Trophoblast cell (in vitro differentiated cells and primary cell): ENCODE data around the gene CDCA7L.

Source experiments
- DNase-seq, 2 donors: peaks; one replicate each; pipeline ENCODE4 v3.0.0-alpha.2; 2016
- H2AFZ ChIP-seq: 2 replicates; pipeline ENCODE4 v1.6.1; 2013; ENCODE audit warnings: low read length, moderate library complexity, mild to moderate bottlenecking; ENCODE audit not compliant: insufficient read depth, poor library complexity
- H2AK5ac ChIP-seq: 2 replicates; pipeline ENCODE4 v1.6.1; 2013; ENCODE audit warnings: mild to moderate bottlenecking, low read length
- H2BK120ac ChIP-seq: 2 replicates; pipeline ENCODE4 v1.6.1; 2013; ENCODE audit warnings: low read length, mild to moderate bottlenecking, moderate library complexity; ENCODE audit not compliant: insufficient read depth, poor library complexity
- H2BK12ac ChIP-seq: 2 replicates; pipeline ENCODE4 v1.6.1; 2013; ENCODE audit warnings: mild to moderate bottlenecking, low read length, moderate library complexity
- H2BK5ac ChIP-seq: 2 replicates; pipeline ENCODE4 v1.6.1; 2013; ENCODE audit warnings: low read length, low read depth, moderate library complexity, mild to moderate bottlenecking; ENCODE audit not compliant: poor library complexity
- H3K14ac ChIP-seq: 2 replicates; pipeline ENCODE4 v1.6.1; 2013; ENCODE audit warnings: mild to moderate bottlenecking, low read length
- H3K18ac ChIP-seq: 2 replicates; pipeline ENCODE4 v1.6.1; 2013; ENCODE audit warnings: mild to moderate bottlenecking, low read length
- H3K23ac ChIP-seq: 2 replicates; pipeline ENCODE4 v1.6.1; 2013; ENCODE audit warnings: low read length
- H3K27ac ChIP-seq: 2 replicates; pipeline ENCODE4 v1.5.1; 2013; ENCODE audit warnings: low read depth, mild to moderate bottlenecking, inconsistent platforms, low read length, moderate library complexity
- H3K27me3 ChIP-seq: 2 replicates; pipeline ENCODE4 v1.6.1; 2013; ENCODE audit warnings: inconsistent platforms, mild to moderate bottlenecking, low read length, moderate library complexity; ENCODE audit not compliant: insufficient read depth
- H3K36me3 ChIP-seq, 2 experiments: 1 replicate in 1 of 2; 2 replicates in 1 of 2; pipeline ENCODE4 v1.6.1; 2013; ENCODE audit warnings: low read length in 2 of 2, mild to moderate bottlenecking in 2 of 2, moderate library complexity in 1 of 2; ENCODE audit not compliant: insufficient read depth in 2 of 2, control insufficient read depth in 1 of 2
- H3K4ac ChIP-seq: 2 replicates; pipeline ENCODE4 v1.6.1; 2013; ENCODE audit warnings: low read depth, mild to moderate bottlenecking, low read length, moderate library complexity
- H3K4me1 ChIP-seq, 2 experiments: 1 replicate in 1 of 2; 2 replicates in 1 of 2; pipeline ENCODE4 v1.6.1; 2013; ENCODE audit warnings: low read length in 2 of 2, mild to moderate bottlenecking in 2 of 2, moderate library complexity in 1 of 2; ENCODE audit not compliant: insufficient read depth in 2 of 2, control insufficient read depth in 1 of 2
- H3K4me2 ChIP-seq: 2 replicates; pipeline ENCODE4 v1.6.1; 2013; ENCODE audit warnings: inconsistent platforms, mild to moderate bottlenecking, low read length, moderate library complexity
- H3K4me3 ChIP-seq: 2 replicates; pipeline ENCODE4 v1.5.1; 2013; ENCODE audit warnings: mild to moderate bottlenecking, low read depth, low read length, inconsistent platforms
- H3K79me1 ChIP-seq: one replicate; pipeline ENCODE4 v1.6.1; 2013; ENCODE audit warnings: low read length
- H3K79me2 ChIP-seq: 2 replicates; pipeline ENCODE4 v1.6.1; 2013; ENCODE audit warnings: low read length, mild to moderate bottlenecking; ENCODE audit not compliant: control insufficient read depth, insufficient read depth, poor library complexity
- H3K9ac ChIP-seq: 2 replicates; pipeline ENCODE4 v1.6.1; 2013; ENCODE audit warnings: mild to moderate bottlenecking, low read length
- H3K9me3 ChIP-seq: 2 replicates; pipeline ENCODE4 v1.6.1; 2013; ENCODE audit warnings: low read depth, mild to moderate bottlenecking, control low read depth, inconsistent platforms, low read length; ENCODE audit not compliant: insufficient read depth
- H4K12ac ChIP-seq: 2 replicates; pipeline ENCODE4 v1.6.1; 2013; ENCODE audit warnings: low read depth, mild to moderate bottlenecking, low read length, moderate library complexity
- H4K8ac ChIP-seq: 2 replicates; pipeline ENCODE4 v1.6.1; 2013; ENCODE audit warnings: low read depth, mild to moderate bottlenecking, low read length, moderate library complexity
- H4K91ac ChIP-seq: one replicate; pipeline ENCODE4 v1.6.1; 2013; ENCODE audit warnings: low read depth, mild to moderate bottlenecking, low read length, moderate library complexity
- WGBS: extraction: QIAGEN DNeasy Blood & Tissue Kit; methylation state at CpG from one replicate; pipeline ENCODE4 v1.1.7; 2013; ENCODE audit warnings: missing lambda C conversion rate; ENCODE audit not compliant: insufficient read length, insufficient coverage; ENCODE audit errors: extremely low coverage; 5-methylcytosine and 5-hydroxymethylcytosine counted together

CDCA7L gene

GRCh38 chr7:21948887-21949540 lies 3.3 kb upstream of the CDCA7L start:
- no peak overlapping the region for H2BK120ac ChIP-seq
- no CpG with 5 or more reads among the region's 8 CpGs for WGBS

DNA sequence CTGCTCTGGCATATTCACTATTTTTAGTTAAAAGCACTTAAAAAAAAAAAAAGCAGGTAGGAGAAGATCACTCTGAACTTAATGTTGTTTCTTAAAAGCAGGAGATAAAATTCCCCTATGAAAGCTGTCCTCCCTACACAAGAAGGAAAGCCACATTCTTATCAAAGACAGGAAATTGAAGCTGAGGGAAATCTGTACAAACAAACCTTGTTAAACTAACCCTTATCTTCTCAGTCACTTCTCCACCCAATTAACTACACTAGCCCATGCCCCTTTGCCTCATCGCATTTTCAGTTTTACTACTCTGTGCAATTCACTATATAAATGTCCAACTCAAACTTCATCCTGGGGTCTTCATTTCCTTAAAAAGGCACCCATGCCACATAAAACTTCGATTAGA lies 2.7 kb upstream of the CDCA7L start:
- H3K9me3 ChIP-seq = no peaks in the 10 kb centered on the region
- H3K27me3 ChIP-seq = peaks cover 26% of the 10 kb centered on the region
- H3K14ac ChIP-seq = no peak overlapping the region
- H2BK12ac ChIP-seq = no peak overlapping the region
- no peak for DNase-seq
- H3K23ac ChIP-seq = no peak overlapping the region
- no peak overlapping the region for H4K8ac ChIP-seq
- no peak overlapping the region for H2BK5ac ChIP-seq
- no peak overlapping the region for H3K4ac ChIP-seq
- H3K79me1 ChIP-seq = no peaks in the 10 kb centered on the region
- no peaks in the 10 kb centered on the region for H3K36me3 ChIP-seq
- no peak overlapping the region for H3K27ac ChIP-seq
- H3K9ac ChIP-seq = no peak overlapping the region
- no peak overlapping the region for H2AFZ ChIP-seq
- peaks cover 9% of the 10 kb centered on the region in 2 experiments for H3K4me1 ChIP-seq
- H4K91ac ChIP-seq = no peak overlapping the region
- H3K18ac ChIP-seq = no peak overlapping the region
- no peak overlapping the region for H4K12ac ChIP-seq
- WGBS = no CpG with 5 or more reads among the region's 2 CpGs
- H2AK5ac ChIP-seq = no peak overlapping the region
- H3K4me2 ChIP-seq = no peak overlapping the region
- H3K4me3 ChIP-seq = no peak overlapping the region
- H3K79me2 ChIP-seq = no peaks in the 10 kb centered on the region
- no peak overlapping the region for H2BK120ac ChIP-seq

More at GRCh38 chr7:21948887-21949540, 3.3 kb upstream of the CDCA7L start:
- no peak overlapping the region for H3K4ac ChIP-seq
- H3K9ac ChIP-seq = no peak overlapping the region
- H2AK5ac ChIP-seq = no peak overlapping the region
- H4K91ac ChIP-seq = no peak overlapping the region
- H3K79me2 ChIP-seq = no peaks in the 10 kb centered on the region
- no peak overlapping the region for H4K12ac ChIP-seq
- no peak overlapping the region for H2AFZ ChIP-seq
- no peaks in the 10 kb centered on the region for H3K79me1 ChIP-seq
- H2BK12ac ChIP-seq = no peak overlapping the region
- no peak overlapping the region for H2BK5ac ChIP-seq
- no peak overlapping the region for H3K4me3 ChIP-seq
- H4K8ac ChIP-seq = no peak overlapping the region
- H3K27ac ChIP-seq = no peak overlapping the region
- H3K4me1 ChIP-seq = peaks cover 9% of the 10 kb centered on the region in 2 experiments
- DNase-seq = no peak
- no peaks in the 10 kb centered on the region for H3K9me3 ChIP-seq
- H3K23ac ChIP-seq = no peak overlapping the region
- H3K18ac ChIP-seq = no peak overlapping the region
- H3K4me2 ChIP-seq = no peak overlapping the region
- H3K36me3 ChIP-seq = no peaks in the 10 kb centered on the region
- H3K27me3 ChIP-seq = peaks cover 25% of the 10 kb centered on the region
- H3K14ac ChIP-seq = no peak overlapping the region

DNA sequence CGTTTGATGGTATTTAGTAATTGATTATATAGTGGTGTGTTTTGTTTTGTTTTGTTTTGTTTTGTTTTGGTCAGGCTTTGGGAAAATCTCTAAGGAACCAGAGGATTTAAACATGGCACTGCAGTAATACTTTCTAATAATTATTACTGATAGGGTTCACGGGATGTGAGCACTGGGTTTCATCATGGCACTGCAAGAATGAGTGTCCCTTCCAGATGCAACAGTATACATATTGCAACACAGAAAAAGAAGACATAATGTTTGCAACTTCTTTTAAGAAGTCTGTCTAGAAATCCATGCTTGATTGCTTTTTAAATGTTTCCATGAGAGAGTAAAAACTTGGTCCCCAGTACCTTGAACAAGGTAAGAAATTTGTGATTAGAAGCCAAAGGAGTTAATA lies 2.2 kb upstream of the CDCA7L start:
- H3K27me3 ChIP-seq = peaks cover 28% of the 10 kb centered on the region

GRCh38 chr7:21947056-21947455 lies 1.4 kb upstream of the CDCA7L start:
- H3K9me3 ChIP-seq = no peaks in the 10 kb centered on the region
- H2AFZ ChIP-seq = no peak overlapping the region
- no peak overlapping the region for H3K4ac ChIP-seq
- H3K18ac ChIP-seq = no peak overlapping the region
- H3K27ac ChIP-seq = no peak overlapping the region
- H3K79me2 ChIP-seq = no peaks in the 10 kb centered on the region
- no peak overlapping the region for H2BK5ac ChIP-seq
- no peak overlapping the region for H4K12ac ChIP-seq
- no peaks in the 10 kb centered on the region for H3K36me3 ChIP-seq
- H3K4me3 ChIP-seq = no peak overlapping the region
- no peak for DNase-seq
- WGBS = no CpG with 5 or more reads among the region's 3 CpGs
- H3K4me1 ChIP-seq = peaks cover 9% of the 10 kb centered on the region in 2 experiments
- H3K9ac ChIP-seq = no peak overlapping the region
- no peak overlapping the region for H2AK5ac ChIP-seq
- H3K23ac ChIP-seq = no peak overlapping the region
- no peak overlapping the region for H2BK12ac ChIP-seq
- no peak overlapping the region for H2BK120ac ChIP-seq
- H4K8ac ChIP-seq = no peak overlapping the region
- no peak overlapping the region for H4K91ac ChIP-seq
- no peaks in the 10 kb centered on the region for H3K79me1 ChIP-seq
- H3K14ac ChIP-seq = no peak overlapping the region
- H3K4me2 ChIP-seq = no peak overlapping the region
- H3K27me3 ChIP-seq = peaks cover 23% of the 10 kb centered on the region

More for the DNA sequence above, 2.2 kb upstream of the CDCA7L start:
- H3K4me1 ChIP-seq = peaks cover 9% of the 10 kb centered on the region in 2 experiments
- H4K12ac ChIP-seq = no peak overlapping the region
- H4K91ac ChIP-seq = no peak overlapping the region
- H3K18ac ChIP-seq = no peak overlapping the region
- H3K4me3 ChIP-seq = no peak overlapping the region
- H3K9ac ChIP-seq = no peak overlapping the region
- no peak overlapping the region for H2BK120ac ChIP-seq
- no CpG with 5 or more reads among the region's 2 CpGs for WGBS
- no peak overlapping the region for H3K23ac ChIP-seq
- H3K79me1 ChIP-seq = no peaks in the 10 kb centered on the region
- H2AK5ac ChIP-seq = no peak overlapping the region
- H2BK5ac ChIP-seq = no peak overlapping the region
- H2AFZ ChIP-seq = no peak overlapping the region
- H3K9me3 ChIP-seq = no peaks in the 10 kb centered on the region
- H2BK12ac ChIP-seq = no peak overlapping the region
- H4K8ac ChIP-seq = no peak overlapping the region
- H3K4me2 ChIP-seq = no peak overlapping the region
- no peaks in the 10 kb centered on the region for H3K79me2 ChIP-seq
- H3K4ac ChIP-seq = no peak overlapping the region
- H3K27ac ChIP-seq = no peak overlapping the region
- H3K14ac ChIP-seq = no peak overlapping the region
- no peaks in the 10 kb centered on the region for H3K36me3 ChIP-seq
- DNase-seq = no peak
